ENCODE data around the gene GDF2. TPM values are rescaled to one million over a fixed set of nuclear protein-coding genes. Genes with fewer than 3 reads are reported as not detected.
A peak's percentile ranks its signal among the peaks of the same experiment; 100 is the strongest.

The GDF2 gene
- total RNA-seq, 1 experiment from 2014 or later = not detected

- Mint-ChIP-seq H3K9me3 (no peaks in the 10 kb centered on the region), H3K36me3 (ENCODE audit: insufficient read depth in 1 of 3, low read depth in 3 of 3) (no peaks in the 10 kb centered on the region), H3K27ac (no peak overlapping the region), H3K4me3 (peak overlapping the region; percentile 56 to 78), H3K4me1 (peaks cover 10 to 27% of the 10 kb centered on the region in 2 experiments), H3K27me3 (ENCODE audit: low read depth) (peaks cover 79% of the 10 kb centered on the region)
- H3K9me3 ChIP-seq (ENCODE audit: control insufficient read depth, low read depth, low read length) = no peaks in the 10 kb centered on the region
- no peak overlapping the region for H2BK120ac ChIP-seq (ENCODE audit: low read depth, low read length, poor library complexity, severe bottlenecking)
- H3K18ac ChIP-seq (ENCODE audit: insufficient read length, low read depth, low read length) = no peak overlapping the region
- no peak overlapping the region for H3T11ph ChIP-seq (ENCODE audit: low read length)
- no peak overlapping the region for H3K56ac ChIP-seq (ENCODE audit: insufficient read length, low read depth, low read length)
- no peak overlapping the region for H3K14ac ChIP-seq (ENCODE audit: insufficient read depth, low read length)
- no peak overlapping the region for H4K8ac ChIP-seq (replicated peaks; ENCODE audit: insufficient read length, low read depth, low read length)
- no peak overlapping the region for H3K4ac ChIP-seq (ENCODE audit: low read depth, low read length)
- no peak overlapping the region for H2BK20ac ChIP-seq (ENCODE audit: low read depth, low read length, poor library complexity, severe bottlenecking)
- peak; percentile 39; the same call in 2 of the 3 replicates for TF ChIP-seq CTCF (conservative IDR thresholded peaks at IDR 0.05)
- no peak overlapping the region for H2BK5ac ChIP-seq (ENCODE audit: insufficient read length, low read length)
- H3K27me3 ChIP-seq (ENCODE audit: insufficient read depth, low read length) = peaks cover 14% of the 10 kb centered on the region; the same call in 1 of the 2 replicates
- H2BK15ac ChIP-seq (ENCODE audit: low read depth, low read length) = no peak overlapping the region
- no peak overlapping the region for H4K91ac ChIP-seq (ENCODE audit: insufficient read length, low read depth, low read length)
- H3K27ac ChIP-seq (ENCODE audit: insufficient read length, low read depth, low read length) = no peak overlapping the region
- no peaks in the 10 kb centered on the region for H3K4me1 ChIP-seq (ENCODE audit: insufficient read depth, low read length)
- peaks cover 4% of the 10 kb centered on the region for H3K23me2 ChIP-seq (ENCODE audit: insufficient read length, low read depth, low read length, poor library complexity, severe bottlenecking)
- H2AFZ ChIP-seq (ENCODE audit: low read length) = no peak overlapping the region
- DNase-seq = no peak
- no peak overlapping the region for H3K23ac ChIP-seq (ENCODE audit: insufficient read length, low read depth, low read length)
- H3K4me2 ChIP-seq (ENCODE audit: insufficient read depth, insufficient read length, low read length) = peak overlapping the region; percentile 62
- no peak overlapping the region for H2BK12ac ChIP-seq (ENCODE audit: insufficient read length, low read depth, low read length)
- no peaks in the 10 kb centered on the region for H3K79me1 ChIP-seq (ENCODE audit: insufficient read depth, low read depth, low read length, poor library complexity, severe bottlenecking)
- H3K9ac ChIP-seq (ENCODE audit: extremely low read depth, insufficient read length, low read length) = no peak overlapping the region
- no peak overlapping the region for H4K5ac ChIP-seq (ENCODE audit: insufficient read length, low read depth, low read length)
- WGBS (ENCODE audit: extremely low coverage, insufficient read length, low lambda C conversion rate) = no CpG with 5 or more reads among the region's 57 CpGs
- peaks cover under 1% of the 10 kb centered on the region for H4K20me1 ChIP-seq (ENCODE audit: control insufficient read depth, insufficient read depth, insufficient read length)
- no peak overlapping the region for H2AK5ac ChIP-seq (ENCODE audit: insufficient read length, low read length)
- H3K79me2 ChIP-seq (ENCODE audit: insufficient read depth, low read length) = no peaks in the 10 kb centered on the region
These were observed 21.8 kb upstream of the GDF2 start for GRCh38 chr10:47300429-47300931.
